H1 (cell line): Measurements from ENCODE around the gene CNGA4. TPM values are rescaled to one million over a fixed set of nuclear protein-coding genes. Genes with fewer than 3 reads are reported as not detected.

Experiments
- CTCF ChIA-PET: fragments of 300-600 bp; sonication (Branson Sonifier 250); formaldehyde crosslinking; loops from one replicate; lab custom pipeline; 2021; ENCODE audit not compliant: partially characterized antibody; lab: Charles Lee
- POLR2A ChIA-PET: fragments of 300-600 bp; sonication (Branson Sonifier 250); formaldehyde crosslinking; loops from one replicate; lab custom pipeline; 2021; ENCODE audit warnings: inconsistent platforms; ENCODE audit not compliant: partially characterized antibody; lab: Charles Lee
- DNase-seq, 2 experiments: peaks; one replicate each; pipeline versions ENCODE4 v3.0.0 to v3.0.0-alpha.2; 2010 to 2022; ENCODE audit warnings: low spot score in 2 of 2, low read depth in 1 of 2, mixed read lengths in 1 of 2
- FAIRE-seq: peaks from 2 replicates; lab custom pipeline; 2011; peaks lifted over from hg19 to GRCh38; lab: Jason Lieb, UNC
- H2AFZ ChIP-seq: 2 replicates; pipeline ENCODE4 v1.8.1; 2012; ENCODE audit warnings: low read length, inconsistent platforms
- H2AK5ac ChIP-seq: 2 replicates; pipeline ENCODE4 v1.6.1; 2013; ENCODE audit warnings: low read depth, low read length
- H2BK120ac ChIP-seq: replicated peaks from 2 replicates; pipeline ENCODE3; 2013; ENCODE audit warnings: low read depth, low read length, inconsistent platforms
- H2BK12ac ChIP-seq: 2 replicates; pipeline ENCODE4 v1.6.1; 2013; ENCODE audit warnings: low read depth, low read length
- H2BK15ac ChIP-seq: 2 replicates; pipeline ENCODE4 v1.6.1; 2013; ENCODE audit warnings: low read length
- H2BK20ac ChIP-seq: 2 replicates; pipeline ENCODE4 v1.6.1; 2013; ENCODE audit warnings: low read length
- H2BK5ac ChIP-seq: 2 replicates; pipeline ENCODE4 v1.6.1; 2013; ENCODE audit warnings: low read depth, low read length
- H3K14ac ChIP-seq: 2 replicates; pipeline ENCODE4 v1.6.1; 2013; ENCODE audit warnings: inconsistent platforms; ENCODE audit not compliant: insufficient read length
- H3K18ac ChIP-seq: 2 replicates; pipeline ENCODE4 v1.6.1; 2013; ENCODE audit warnings: low read length; ENCODE audit errors: extremely low read depth
- H3K23ac ChIP-seq: 2 replicates; pipeline ENCODE4 v1.6.1; 2013; ENCODE audit warnings: inconsistent platforms; ENCODE audit not compliant: insufficient read length
- H3K23me2 ChIP-seq: 2 replicates; pipeline ENCODE4 v1.6.1; 2013; ENCODE audit warnings: low read depth, low read length
- H3K27ac ChIP-seq: 2 replicates; pipeline ENCODE4 v1.6.1; 2011; ENCODE audit warnings: low read depth, low read length, inconsistent platforms
- H3K27me3 ChIP-seq, 4 experiments: replicated peaks in 1 of 4; 1 replicate in 1 of 4; 2 replicates in 3 of 4; pipeline versions ENCODE4 v1.6.1 to v1.8.1; 2011 to 2013; ENCODE audit warnings: low read length in 3 of 4, mild to moderate bottlenecking in 3 of 4, inconsistent platforms in 2 of 4, mixed read lengths in 2 of 4, moderate library complexity in 1 of 4; ENCODE audit not compliant: control insufficient read depth in 3 of 4, insufficient read depth in 3 of 4; ENCODE audit errors: extremely low read depth in 1 of 4
- H3K36me3 ChIP-seq, 4 experiments: 2 replicates each; pipeline versions ENCODE4 v1.6.1 to v1.8.1; 2011 to 2013; ENCODE audit warnings: mild to moderate bottlenecking in 4 of 4, low read length in 3 of 4, moderate library complexity in 2 of 4, control low read depth in 1 of 4, inconsistent platforms in 1 of 4; ENCODE audit not compliant: insufficient read depth in 4 of 4, control insufficient read depth in 2 of 4
- H3K4ac ChIP-seq: replicated peaks from 2 replicates; pipeline ENCODE3; 2013; ENCODE audit warnings: low read length, low read depth, mixed read lengths, inconsistent platforms; ENCODE audit not compliant: insufficient read length
- H3K4me1 ChIP-seq, 4 experiments: replicated peaks in 1 of 4; 1 replicate in 1 of 4; 2 replicates in 3 of 4; pipeline versions ENCODE4 v1.6.1 to v1.8.1; 2011 to 2013; ENCODE audit warnings: low read length in 3 of 4, inconsistent platforms in 2 of 4, mixed read lengths in 1 of 4; ENCODE audit not compliant: insufficient read depth in 4 of 4, control insufficient read depth in 3 of 4
- H3K4me2 ChIP-seq, 2 experiments: 2 replicates each; pipeline versions ENCODE4 v1.6.1 to v1.8.1; 2011 to 2013; ENCODE audit warnings: low read depth in 2 of 2, low read length in 2 of 2, control low read depth in 1 of 2, inconsistent platforms in 1 of 2, mild to moderate bottlenecking in 1 of 2; ENCODE audit not compliant: insufficient read depth in 1 of 2
- H3K4me3 ChIP-seq, 4 experiments: fragments of 200-600, 300-600 bp in 1 of 4; sonication (generic), shearing (Covaris generic), sonication (Bioruptor Twin) in 1 of 4; 2 replicates each; pipeline versions ENCODE4 v1.5.1 to v1.8.1; 2011 to 2016; ENCODE audit warnings: low read length in 4 of 4, low read depth in 3 of 4, control low read depth in 2 of 4, inconsistent platforms in 2 of 4, mild to moderate bottlenecking in 2 of 4, mixed read lengths in 1 of 4, moderate library complexity in 1 of 4; ENCODE audit not compliant: insufficient read depth in 2 of 4; ENCODE audit errors: extremely low read depth in 1 of 4
- H3K56ac ChIP-seq: replicated peaks from 2 replicates; pipeline ENCODE3; 2013; ENCODE audit warnings: low read depth, mild to moderate bottlenecking, mixed read lengths, low read length, inconsistent platforms; ENCODE audit not compliant: insufficient read length
- H3K79me1 ChIP-seq: 2 replicates; pipeline ENCODE4 v1.6.1; 2013; ENCODE audit warnings: low read depth, low read length, control low read depth
- H3K79me2 ChIP-seq, 2 experiments: 2 replicates each; pipeline versions ENCODE4 v1.6.1 to v1.8.1; 2012 to 2013; ENCODE audit warnings: low read length in 2 of 2, mild to moderate bottlenecking in 2 of 2, inconsistent platforms in 1 of 2; ENCODE audit not compliant: insufficient read depth in 2 of 2, control insufficient read depth in 1 of 2
- H3K9ac ChIP-seq, 4 experiments: replicated peaks in 1 of 4; 1 replicate in 1 of 4; 2 replicates in 3 of 4; pipeline versions ENCODE4 v1.6.1 to v1.8.1; 2011 to 2013; ENCODE audit warnings: low read depth in 3 of 4, low read length in 3 of 4, control low read depth in 2 of 4, mild to moderate bottlenecking in 2 of 4, moderate library complexity in 2 of 4, inconsistent platforms in 1 of 4; ENCODE audit errors: extremely low read depth in 1 of 4
- H3K9me3 ChIP-seq, 2 experiments: 2 replicates each; pipeline versions ENCODE4 v1.6.1 to v1.8.1; 2012 to 2013; ENCODE audit warnings: mild to moderate bottlenecking in 2 of 2, moderate library complexity in 2 of 2, control low read depth in 1 of 2, inconsistent platforms in 1 of 2, low read depth in 1 of 2, low read length in 1 of 2, mixed read lengths in 1 of 2; ENCODE audit not compliant: insufficient read depth in 2 of 2
- H4K20me1 ChIP-seq, 2 experiments: replicated peaks in 1 of 2; 2 replicates each; pipeline versions ENCODE3 to v1.8.1; 2011 to 2013; ENCODE audit warnings: inconsistent platforms in 2 of 2, low read length in 2 of 2, mild to moderate bottlenecking in 1 of 2; ENCODE audit not compliant: insufficient read depth in 2 of 2, control insufficient read depth in 1 of 2
- H4K5ac ChIP-seq: 2 replicates; pipeline ENCODE4 v1.6.1; 2013; ENCODE audit warnings: low read length, low read depth, mixed read lengths, inconsistent platforms; ENCODE audit not compliant: insufficient read length
- H4K8ac ChIP-seq: 2 replicates; pipeline ENCODE4 v1.8.0; 2013; ENCODE audit warnings: mild to moderate bottlenecking, moderate library complexity, low read length, inconsistent platforms; ENCODE audit not compliant: insufficient read depth; ENCODE audit errors: extremely low read depth
- H4K91ac ChIP-seq: replicated peaks from 2 replicates; pipeline ENCODE3; 2013; ENCODE audit warnings: low read length, mixed read lengths, inconsistent platforms; ENCODE audit not compliant: insufficient read length
- HDAC2 ChIP-seq, 2 experiments: fragments of 300-600 bp in 1 of 2; sonication (generic) in 1 of 2; IDR thresholded peaks; 2 replicates each; pipeline ENCODE4 v1.6.1; 2011 to 2012; ENCODE audit warnings: low read depth in 2 of 2, low read length in 2 of 2, mild to moderate bottlenecking in 2 of 2, moderate library complexity in 2 of 2, borderline replicate concordance in 1 of 2, inconsistent platforms in 1 of 2
- NRF1 ChIP-seq: IDR thresholded peaks from 2 replicates; pipeline ENCODE4 v1.6.1; 2011; ENCODE audit warnings: mild to moderate bottlenecking, low read depth, low read length, improper control_type of control experiment
- RFX5 ChIP-seq: IDR thresholded peaks from 2 replicates; pipeline ENCODE4 v1.6.1; 2011; ENCODE audit warnings: low read depth, low read length, improper control_type of control experiment, borderline replicate concordance
- RNF2 ChIP-seq: fragments of 200-900, 300-1000 bp; sonication (generic); IDR thresholded peaks from 2 replicates; pipeline ENCODE4 v1.7.1; 2016; ENCODE audit warnings: borderline replicate concordance, low read depth, mild to moderate bottlenecking, antibody characterized with exemption, low read length; ENCODE audit not compliant: poor library complexity, severe bottlenecking; ENCODE audit errors: missing control alignments
- SIN3A ChIP-seq, 2 experiments: IDR thresholded peaks in 1 of 2; conservative IDR thresholded peaks in 1 of 2; 2 replicates each; pipeline ENCODE4 v1.6.1; 2011 to 2012; ENCODE audit warnings: low read length in 2 of 2, improper control_type of control experiment in 1 of 2, low read depth in 1 of 2, mild to moderate bottlenecking in 1 of 2
- YY1 ChIP-seq: IDR thresholded peaks from 2 replicates; pipeline ENCODE4 v1.6.1; 2011; ENCODE audit warnings: low read depth, mild to moderate bottlenecking, low read length
- ZNF274 ChIP-seq: IDR thresholded peaks from 2 replicates; pipeline ENCODE4 v1.7.0; 2012; ENCODE audit warnings: low read length, borderline replicate concordance; ENCODE audit errors: extremely low read depth
- WGBS, 2 experiments: shearing (Covaris generic) in 1 of 2; methylation state at CpG; one replicate each; pipeline versions ENCODE4 v1.1.6 to v1.1.7; 2013 to 2015; ENCODE audit warnings: low lambda C conversion rate in 2 of 2, mixed read lengths in 2 of 2, inconsistent platforms in 1 of 2, low coverage in 1 of 2, missing lambda C conversion rate in 1 of 2; ENCODE audit not compliant: insufficient replicate concordance in 2 of 2, insufficient coverage in 1 of 2, insufficient read length in 1 of 2; ENCODE audit errors: extremely low coverage in 1 of 2, missing lambda C conversion rate in 1 of 2; 5-methylcytosine and 5-hydroxymethylcytosine counted together
- polyA plus RNA-seq, 7 experiments: library from polyadenylated mRNA; depleted of rRNA in 3 of 7; stranded (reverse) in 5 of 7; unstranded in 2 of 7; fragments of >200 nt in 5 of 7; fragments of 200-250 nt in 2 of 7; gene quantifications; 1 replicate in 5 of 7; 2 replicates in 1 of 7; 4 replicates in 1 of 7; pipeline versions ENCODE4 v1.2.1 to v1.2.3, GENCODE V29; 2011 to 2013; ENCODE audit warnings: missing spikeins in 2 of 7, mixed read lengths in 2 of 7
- total RNA-seq: library from RNA; stranded (reverse); fragmentation: NEBNext Ultra II Directional; extraction: Animal tissue kit (Norgen Biotek cat#: 25700); gene quantifications from 2 replicates; pipeline ENCODE4 v1.2.1, GENCODE V29; 2021
- TF ChIP-seq, protein P1 (sequence below), 3 experiments: IDR thresholded peaks; 1 replicate in 2 of 3; 2 replicates in 1 of 3; pipeline versions ENCODE4 v1.5.1 to v1.6.1; 2011; ENCODE audit warnings: low read length in 3 of 3, mild to moderate bottlenecking in 3 of 3, inconsistent platforms in 2 of 3, low read depth in 1 of 3, moderate library complexity in 1 of 3; ENCODE audit not compliant: insufficient read depth in 1 of 3; ENCODE audit errors: control extremely low read depth in 1 of 3

Gene CNGA4
- total and polyA plus RNA-seq, 2 of the 8 experiments (the other 6 are each of a cell fraction or from before 2014, with no cell fraction given) = 0.29 TPM; not detected in 1

DNA sequence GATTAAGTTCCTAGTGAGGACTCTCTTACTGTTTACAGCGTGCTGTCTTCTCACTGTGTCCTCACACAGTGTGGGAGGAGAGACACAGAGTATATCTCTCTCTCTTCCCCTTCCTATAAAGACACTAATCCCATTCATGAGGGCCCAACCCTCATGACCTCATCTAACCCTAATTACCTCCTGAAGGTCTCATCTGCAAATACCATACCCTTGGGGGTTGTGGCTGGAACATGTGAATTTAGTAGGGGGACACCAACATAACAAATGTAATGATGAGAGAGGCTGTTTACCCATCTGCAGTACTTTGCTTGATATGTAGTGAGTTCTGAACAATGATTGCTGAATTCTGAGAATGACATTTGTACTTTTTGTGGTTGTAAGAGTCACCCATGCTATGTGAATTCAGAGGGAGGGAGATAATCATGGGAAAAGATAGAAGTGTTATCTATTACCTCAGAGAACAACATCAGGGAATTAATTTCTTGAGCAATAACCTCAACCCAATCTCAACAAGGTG lies 44.8 kb upstream of the CNGA4 start:
- H4K5ac ChIP-seq = no peak overlapping the region
- H3K4me1 ChIP-seq = no peaks in the 10 kb centered on the region
- POLR2A ChIA-PET = no interaction called here
- H3K4me3 ChIP-seq = no peak overlapping the region
- WGBS, 2 experiments = 69% methylated on average over 1 of the region's 1 CpG; no CpG with 5 or more reads in 1 of the 2 experiments
- H3K27me3 ChIP-seq = no peaks in the 10 kb centered on the region
- CTCF ChIA-PET = no interaction called here
- H3K36me3 ChIP-seq = no peaks in the 10 kb centered on the region
- H3K27ac ChIP-seq = no peak overlapping the region
- no peak overlapping the region for H4K91ac ChIP-seq
- no peaks in the 10 kb centered on the region for H3K79me2 ChIP-seq
- DNase-seq (no peak), FAIRE-seq (no peak)
- H3K23me2 ChIP-seq = no peaks in the 10 kb centered on the region
- H4K20me1 ChIP-seq = no peaks in the 10 kb centered on the region
- H4K8ac ChIP-seq = no peak overlapping the region
- H3K9ac ChIP-seq = no peak overlapping the region
- no peak overlapping the region for H3K14ac ChIP-seq
- no peak overlapping the region for H3K4me2 ChIP-seq
- no peak overlapping the region for H2BK5ac ChIP-seq
- no peak overlapping the region for H3K56ac ChIP-seq
- H3K9me3 ChIP-seq = no peaks in the 10 kb centered on the region
- no peak overlapping the region for H3K4ac ChIP-seq
- no peak overlapping the region for H2AK5ac ChIP-seq
- H2BK15ac ChIP-seq = no peak overlapping the region
- H3K18ac ChIP-seq = no peak overlapping the region
- H2BK120ac ChIP-seq = no peak overlapping the region
- H2BK20ac ChIP-seq = no peak overlapping the region
- H2AFZ ChIP-seq = no peak overlapping the region
- no peaks in the 10 kb centered on the region for H3K79me1 ChIP-seq
- no peak overlapping the region for H3K23ac ChIP-seq
- no peak overlapping the region for H2BK12ac ChIP-seq
- TF ChIP-seq RNF2 (no peak), NRF1 (no peak), YY1 (no peak), HDAC2 (IDR thresholded peaks at IDR 0.05; ENCODE audit: borderline replicate concordance in 1 of 2, low read depth in 2 of 2, low read length in 2 of 2) (no peak), ZNF274 (no peak), RFX5 (no peak), SIN3A (conservative IDR thresholded peaks at IDR 0.05 in 1 of 2, IDR thresholded peaks at IDR 0.05 in 1 of 2; ENCODE audit: low read depth in 1 of 2, low read length in 2 of 2) (no peak)
- TF ChIP-seq, protein P1, sequence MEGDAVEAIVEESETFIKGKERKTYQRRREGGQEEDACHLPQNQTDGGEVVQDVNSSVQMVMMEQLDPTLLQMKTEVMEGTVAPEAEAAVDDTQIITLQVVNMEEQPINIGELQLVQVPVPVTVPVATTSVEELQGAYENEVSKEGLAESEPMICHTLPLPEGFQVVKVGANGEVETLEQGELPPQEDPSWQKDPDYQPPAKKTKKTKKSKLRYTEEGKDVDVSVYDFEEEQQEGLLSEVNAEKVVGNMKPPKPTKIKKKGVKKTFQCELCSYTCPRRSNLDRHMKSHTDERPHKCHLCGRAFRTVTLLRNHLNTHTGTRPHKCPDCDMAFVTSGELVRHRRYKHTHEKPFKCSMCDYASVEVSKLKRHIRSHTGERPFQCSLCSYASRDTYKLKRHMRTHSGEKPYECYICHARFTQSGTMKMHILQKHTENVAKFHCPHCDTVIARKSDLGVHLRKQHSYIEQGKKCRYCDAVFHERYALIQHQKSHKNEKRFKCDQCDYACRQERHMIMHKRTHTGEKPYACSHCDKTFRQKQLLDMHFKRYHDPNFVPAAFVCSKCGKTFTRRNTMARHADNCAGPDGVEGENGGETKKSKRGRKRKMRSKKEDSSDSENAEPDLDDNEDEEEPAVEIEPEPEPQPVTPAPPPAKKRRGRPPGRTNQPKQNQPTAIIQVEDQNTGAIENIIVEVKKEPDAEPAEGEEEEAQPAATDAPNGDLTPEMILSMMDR (IDR thresholded peaks at IDR 0.05; ENCODE audit: control extremely low read depth in 1 of 3, insufficient read depth in 1 of 3, low read depth in 1 of 3, low read length in 3 of 3) = no peak
